ENCODE data around the gene SP4.

SP4 gene

DNA sequence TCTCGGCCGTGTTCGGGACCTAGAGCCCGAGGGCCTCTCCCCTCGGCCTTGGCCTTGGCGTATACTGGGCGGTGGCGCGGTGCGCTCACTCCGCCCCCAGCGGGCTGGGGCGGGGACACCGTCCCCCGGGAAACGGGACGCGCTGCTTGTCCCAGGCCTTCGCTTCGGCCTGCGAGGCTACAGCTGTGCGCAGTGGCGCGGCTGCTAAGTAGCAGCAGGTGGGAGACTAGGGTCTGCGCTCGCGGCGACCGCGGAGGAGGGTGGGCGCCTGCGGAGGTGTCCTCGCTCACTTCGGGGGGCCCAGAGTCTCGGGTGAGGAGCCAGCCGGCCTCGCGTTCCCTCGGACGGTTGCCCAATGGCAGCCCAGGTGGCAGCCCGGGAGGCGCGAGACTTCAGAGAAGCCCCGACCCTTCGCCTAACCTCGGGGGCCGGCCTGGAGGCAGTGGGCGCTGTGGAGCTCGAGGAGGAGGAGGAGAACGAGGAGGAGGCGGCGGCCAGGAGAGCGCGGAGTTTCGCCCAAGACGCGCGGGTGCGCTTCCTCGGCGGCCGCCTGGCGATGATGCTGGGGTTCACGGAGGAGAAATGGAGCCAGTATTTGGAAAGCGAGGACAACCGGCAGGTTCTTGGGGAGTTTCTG, 115.1 kb downstream of the SP4 start, which contains the start of gene DNAH11:
TSS of gene DNAH11 (plus strand) at position 149 of the 637 bp plus-strand sequence. CDS start at position 356, 207 bp downstream.
- TF ChIP-seq, protein P1, sequence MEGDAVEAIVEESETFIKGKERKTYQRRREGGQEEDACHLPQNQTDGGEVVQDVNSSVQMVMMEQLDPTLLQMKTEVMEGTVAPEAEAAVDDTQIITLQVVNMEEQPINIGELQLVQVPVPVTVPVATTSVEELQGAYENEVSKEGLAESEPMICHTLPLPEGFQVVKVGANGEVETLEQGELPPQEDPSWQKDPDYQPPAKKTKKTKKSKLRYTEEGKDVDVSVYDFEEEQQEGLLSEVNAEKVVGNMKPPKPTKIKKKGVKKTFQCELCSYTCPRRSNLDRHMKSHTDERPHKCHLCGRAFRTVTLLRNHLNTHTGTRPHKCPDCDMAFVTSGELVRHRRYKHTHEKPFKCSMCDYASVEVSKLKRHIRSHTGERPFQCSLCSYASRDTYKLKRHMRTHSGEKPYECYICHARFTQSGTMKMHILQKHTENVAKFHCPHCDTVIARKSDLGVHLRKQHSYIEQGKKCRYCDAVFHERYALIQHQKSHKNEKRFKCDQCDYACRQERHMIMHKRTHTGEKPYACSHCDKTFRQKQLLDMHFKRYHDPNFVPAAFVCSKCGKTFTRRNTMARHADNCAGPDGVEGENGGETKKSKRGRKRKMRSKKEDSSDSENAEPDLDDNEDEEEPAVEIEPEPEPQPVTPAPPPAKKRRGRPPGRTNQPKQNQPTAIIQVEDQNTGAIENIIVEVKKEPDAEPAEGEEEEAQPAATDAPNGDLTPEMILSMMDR (IDR thresholded peaks at IDR 0.05; ENCODE audit: low read depth, low read length) = no peak
- Histone ChIP-seq H3K27me3 (peaks cover 65% of the 10 kb centered on the region), H3K4me3 (ENCODE audit: low read depth, low read length) (no peak within 1 kb of the TSS), H3K4me1 (no peaks in the 10 kb centered on the region), H3K36me3 (no peaks in the 10 kb centered on the region), H3K9me3 (no peaks in the 10 kb centered on the region)
- DNase-seq = peak; percentile 37

DNA sequence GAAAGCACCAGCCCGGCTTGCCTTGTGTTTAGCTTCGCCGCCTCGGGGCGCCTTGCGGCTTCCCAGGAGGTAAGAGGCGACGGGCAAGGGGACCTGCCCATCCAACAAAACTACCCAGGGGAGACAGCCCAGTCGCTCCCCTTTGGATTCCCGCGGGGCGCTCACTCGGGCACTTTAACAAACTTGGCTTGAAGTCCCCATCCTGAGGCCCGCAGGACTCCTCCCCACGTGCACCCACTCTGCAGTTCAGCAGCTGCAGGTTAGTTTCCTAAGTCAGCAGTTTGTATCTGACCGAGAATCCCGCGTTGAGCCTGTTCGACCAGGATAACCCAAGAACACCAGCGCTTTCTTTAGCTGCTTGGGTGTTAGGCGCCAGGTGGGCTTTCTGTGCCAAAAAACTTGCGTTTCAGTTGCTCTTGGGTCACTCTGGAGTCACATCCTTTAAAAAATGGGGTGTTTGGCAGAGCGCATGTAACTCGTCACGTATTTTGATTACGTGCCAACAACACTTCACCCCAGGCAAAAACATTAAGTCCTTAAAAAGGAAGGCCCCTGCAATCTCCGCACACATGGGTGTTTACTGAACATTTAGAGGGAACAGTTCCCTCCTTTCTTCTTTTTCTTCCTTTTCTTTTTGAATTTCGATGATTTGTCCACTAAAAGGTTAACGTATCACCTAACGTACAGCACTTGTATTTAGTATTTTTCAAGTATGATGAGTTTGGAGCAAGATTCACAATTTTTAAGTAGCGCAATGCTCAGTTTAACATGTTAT, 115.8 kb downstream of the SP4 start:
- no peaks in the 10 kb centered on the region for H3K9me3 ChIP-seq
- H3K36me3 ChIP-seq = no peaks in the 10 kb centered on the region
- no peak overlapping the region for H3K4me3 ChIP-seq (ENCODE audit: low read depth, low read length)
- no peaks in the 10 kb centered on the region for H3K4me1 ChIP-seq
- peaks cover 65% of the 10 kb centered on the region for H3K27me3 ChIP-seq
- TF ChIP-seq, protein P1 (IDR thresholded peaks at IDR 0.05; ENCODE audit: low read depth, low read length) = no peak
- no peak for DNase-seq

DNA sequence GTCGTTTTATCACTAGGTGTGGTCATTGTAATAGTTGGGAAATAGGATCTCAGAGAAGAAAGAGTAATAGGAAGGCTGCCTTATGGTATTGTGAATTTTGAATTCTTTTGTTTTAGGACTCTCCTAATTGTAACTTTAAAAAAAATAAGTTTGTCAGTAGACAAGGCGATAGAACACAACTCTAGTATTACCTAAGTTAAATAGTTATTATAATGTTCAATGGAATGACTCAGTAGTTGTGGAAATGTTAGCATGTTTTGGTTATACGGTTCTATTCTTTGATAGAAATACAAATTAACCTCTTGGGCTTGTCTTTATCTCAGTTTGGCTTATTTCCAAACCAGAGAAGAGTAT, 116.4 kb downstream of the SP4 start:
- no peak overlapping the region for H3K4me3 ChIP-seq (ENCODE audit: low read depth, low read length)
- DNase-seq = no peak
- peaks cover 65% of the 10 kb centered on the region for H3K27me3 ChIP-seq
- H3K4me1 ChIP-seq = no peaks in the 10 kb centered on the region
- TF ChIP-seq, protein P1 (IDR thresholded peaks at IDR 0.05; ENCODE audit: low read depth, low read length) = no peak
- no peaks in the 10 kb centered on the region for H3K36me3 ChIP-seq
- H3K9me3 ChIP-seq = no peaks in the 10 kb centered on the region

DNA sequence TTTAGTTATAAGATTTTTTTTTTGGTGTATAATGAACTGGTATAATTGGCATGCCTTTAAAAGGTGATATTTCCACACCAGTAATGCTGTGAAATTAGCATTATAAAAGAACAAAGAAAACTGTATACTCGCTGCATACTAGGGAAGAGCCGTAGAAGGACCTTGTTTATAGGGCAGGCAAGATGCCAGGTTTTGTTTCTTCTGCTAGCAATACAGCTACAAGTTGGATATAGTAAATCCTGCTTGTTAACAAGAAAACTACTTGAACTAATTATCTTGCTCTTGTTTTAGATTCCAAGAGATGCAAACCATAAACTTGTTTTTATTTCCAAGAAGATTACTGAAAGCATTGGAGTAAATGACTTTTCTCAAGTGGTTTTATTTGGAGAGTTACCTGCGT, 116.8 kb downstream of the SP4 start:
- peaks cover 64% of the 10 kb centered on the region for H3K27me3 ChIP-seq
- H3K4me3 ChIP-seq (ENCODE audit: low read depth, low read length) = no peak overlapping the region

DNA sequence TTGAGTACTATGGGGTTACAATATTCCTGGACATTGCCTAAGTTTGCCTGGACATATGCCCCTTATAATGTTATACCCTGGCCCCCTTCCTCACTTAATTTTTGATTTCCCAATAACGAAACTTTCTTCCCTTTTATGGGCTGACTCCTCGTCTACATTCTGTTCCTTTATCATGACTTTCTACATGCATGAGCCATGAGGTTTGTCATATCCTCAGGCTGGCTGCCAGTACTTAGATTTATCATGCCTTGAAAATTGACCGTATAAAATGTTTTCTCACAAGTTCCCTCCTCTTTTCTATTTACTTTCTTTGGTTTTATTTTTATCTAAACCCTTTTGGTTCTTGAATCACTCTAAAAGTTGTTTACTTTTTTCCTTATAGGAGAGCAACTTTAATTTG, 119.6 kb downstream of the SP4 start:
- Histone ChIP-seq H3K27me3 (peaks cover 41% of the 10 kb centered on the region), H3K4me1 (no peaks in the 10 kb centered on the region), H3K36me3 (no peaks in the 10 kb centered on the region), H3K4me3 (ENCODE audit: low read depth, low read length) (no peak overlapping the region), H3K9me3 (no peaks in the 10 kb centered on the region)
- TF ChIP-seq, protein P1 (IDR thresholded peaks at IDR 0.05; ENCODE audit: low read depth, low read length) = no peak
- no peak for DNase-seq

More for the DNA sequence above, 116.8 kb downstream of the SP4 start:
- H3K4me1 ChIP-seq = no peaks in the 10 kb centered on the region
- no peaks in the 10 kb centered on the region for H3K36me3 ChIP-seq
- H3K9me3 ChIP-seq = no peaks in the 10 kb centered on the region
- TF ChIP-seq, protein P1 (IDR thresholded peaks at IDR 0.05; ENCODE audit: low read depth, low read length) = no peak
- DNase-seq = no peak

DNA sequence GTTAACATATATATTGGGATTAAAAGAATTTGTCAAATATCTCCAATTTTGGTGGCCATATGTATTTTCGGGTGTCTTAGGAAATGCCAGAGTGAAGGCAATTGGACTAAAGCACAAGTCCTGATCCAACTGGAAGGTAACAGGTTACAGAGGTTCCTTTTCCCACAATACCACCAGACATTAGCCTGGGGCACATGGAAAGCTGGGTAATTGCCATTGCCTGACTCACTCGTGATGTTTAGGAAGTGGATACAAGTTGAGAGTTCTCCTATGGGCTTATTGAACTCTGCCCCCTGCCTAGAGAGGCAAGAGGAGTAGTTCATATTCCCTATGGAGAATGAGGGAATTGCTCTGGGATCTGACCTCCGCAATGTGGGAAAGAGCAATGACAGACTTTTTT, 120.6 kb downstream of the SP4 start:
- TF ChIP-seq, protein P1 (IDR thresholded peaks at IDR 0.05; ENCODE audit: low read depth, low read length) = no peak
- H3K9me3 ChIP-seq = no peaks in the 10 kb centered on the region
- H3K4me3 ChIP-seq (ENCODE audit: low read depth, low read length) = no peak overlapping the region
- no peaks in the 10 kb centered on the region for H3K36me3 ChIP-seq
- peaks cover 32% of the 10 kb centered on the region for H3K27me3 ChIP-seq
- no peak for DNase-seq
- H3K4me1 ChIP-seq = no peaks in the 10 kb centered on the region

All from BE2C (cell line).